Measurements from ENCODE around the gene PZP.

DNA sequence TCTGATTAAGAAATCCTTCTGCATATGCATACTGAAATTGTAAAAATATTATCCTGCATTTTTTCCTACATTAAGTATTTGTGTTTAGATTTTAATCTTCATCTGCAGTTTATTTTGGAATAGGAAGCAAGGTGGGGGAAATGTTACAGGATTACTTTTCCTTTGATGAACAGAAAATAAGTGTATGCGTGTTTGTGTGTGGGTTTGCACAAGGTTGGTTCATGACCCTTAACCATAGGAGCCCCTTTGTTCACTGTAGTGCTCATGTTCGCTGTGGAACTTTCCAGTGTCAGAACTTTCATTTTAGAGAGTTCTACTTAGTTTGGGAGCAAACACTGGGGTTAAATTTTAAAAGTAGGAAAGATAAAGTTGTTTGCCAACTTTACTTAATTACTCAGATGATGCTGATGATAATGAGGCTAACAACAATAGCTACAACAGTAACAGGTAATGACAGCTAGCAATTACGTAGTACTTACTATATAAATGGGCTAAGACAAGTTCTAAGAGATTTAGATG, 86.0 kb downstream of the PZP start:
- TF ChIP-seq CTCF (IDR thresholded peaks at IDR 0.05) (no peak), POLR2A (IDR thresholded peaks at IDR 0.05) (no peak)
